Activated CD4-positive, alpha-beta memory T cell treated with anti-CD3 and anti-CD28 coated beads for 36 hours (primary cell): Measurements from ENCODE around the gene LRRFIP1. TPM values are rescaled to one million over a fixed set of nuclear protein-coding genes. Genes with fewer than 3 reads are reported as not detected.

Source experiments
- CTCF ChIA-PET: fragments of 350-600 bp; sonication (Branson Sonifier 250); formaldehyde crosslinking; loops from one replicate; lab custom pipeline; 2021; ENCODE audit warnings: antibody characterized with exemption, inconsistent platforms; lab: Charles Lee
- POLR2A ChIA-PET: fragments of 350-600 bp; sonication (Branson Sonifier 250); formaldehyde crosslinking; loops from one replicate; lab custom pipeline; 2021; ENCODE audit warnings: antibody characterized with exemption; lab: Charles Lee
- DNase-seq: peaks from one replicate; pipeline ENCODE4 v3.0.0-alpha.2; 2020
- H3K27ac Mint-ChIP-seq: one replicate; pipeline ENCODE4 v1.8.0; 2021; ENCODE audit warnings: mixed read lengths
- H3K27me3 Mint-ChIP-seq: one replicate; pipeline ENCODE4 v1.8.0; 2021; ENCODE audit warnings: mixed read lengths
- H3K36me3 Mint-ChIP-seq: one replicate; pipeline ENCODE4 v1.8.0; 2021; ENCODE audit warnings: mixed read lengths
- H3K4me1 Mint-ChIP-seq: one replicate; pipeline ENCODE4 v1.8.0; 2021; ENCODE audit warnings: low read depth, mixed read lengths
- H3K4me3 Mint-ChIP-seq: one replicate; pipeline ENCODE4 v1.8.0; 2021; ENCODE audit warnings: mild to moderate bottlenecking, mixed read lengths
- H3K9me3 Mint-ChIP-seq: one replicate; pipeline ENCODE4 v1.8.0; 2021; ENCODE audit warnings: mixed read lengths
- intact Hi-C: fragments of 100-400 bp; cut with micrococcal nuclease; formaldehyde crosslinking; loops from one replicate; pipeline ENCODE4 v1.15.1; 2023
- total RNA-seq, 2 experiments: library from RNA; stranded (reverse); gene quantifications; one replicate each; pipeline ENCODE4 v1.2.3, GENCODE V29; 2021

The LRRFIP1 gene
- total RNA-seq, 2 experiments from 2014 or later = 238 to 240 TPM

GRCh38 chr2:237689336-237690131 lies 62.1 kb downstream of the LRRFIP1 start:
- Mint-ChIP-seq H3K9me3 (no peaks in the 10 kb centered on the region), H3K36me3 (peaks cover 14% of the 10 kb centered on the region), H3K27ac (peak overlapping the region; percentile 76), H3K27me3 (no peaks in the 10 kb centered on the region), H3K4me1 (peaks cover 49% of the 10 kb centered on the region), H3K4me3 (no peak overlapping the region)
- POLR2A ChIA-PET = interaction anchor here (2.5 to 9.1 kb wide), 2 partner anchors 13 to 15 kb away, joined by 8 to 169 read pairs; no protein-coding TSS in a partner anchor
- intact Hi-C loops = loop anchor here (5.0 to 10.0 kb wide), 2 partner anchors 535 to 598 kb away; partner anchors contain the start of gene PER2
- CTCF ChIA-PET = interaction anchor here (0.6 to 9.1 kb wide), 4 partner anchors 12 to 177 kb away, joined by 3 to 99 read pairs (median 16); no protein-coding TSS in a partner anchor
- DNase-seq = peak; percentile 29

DNA sequence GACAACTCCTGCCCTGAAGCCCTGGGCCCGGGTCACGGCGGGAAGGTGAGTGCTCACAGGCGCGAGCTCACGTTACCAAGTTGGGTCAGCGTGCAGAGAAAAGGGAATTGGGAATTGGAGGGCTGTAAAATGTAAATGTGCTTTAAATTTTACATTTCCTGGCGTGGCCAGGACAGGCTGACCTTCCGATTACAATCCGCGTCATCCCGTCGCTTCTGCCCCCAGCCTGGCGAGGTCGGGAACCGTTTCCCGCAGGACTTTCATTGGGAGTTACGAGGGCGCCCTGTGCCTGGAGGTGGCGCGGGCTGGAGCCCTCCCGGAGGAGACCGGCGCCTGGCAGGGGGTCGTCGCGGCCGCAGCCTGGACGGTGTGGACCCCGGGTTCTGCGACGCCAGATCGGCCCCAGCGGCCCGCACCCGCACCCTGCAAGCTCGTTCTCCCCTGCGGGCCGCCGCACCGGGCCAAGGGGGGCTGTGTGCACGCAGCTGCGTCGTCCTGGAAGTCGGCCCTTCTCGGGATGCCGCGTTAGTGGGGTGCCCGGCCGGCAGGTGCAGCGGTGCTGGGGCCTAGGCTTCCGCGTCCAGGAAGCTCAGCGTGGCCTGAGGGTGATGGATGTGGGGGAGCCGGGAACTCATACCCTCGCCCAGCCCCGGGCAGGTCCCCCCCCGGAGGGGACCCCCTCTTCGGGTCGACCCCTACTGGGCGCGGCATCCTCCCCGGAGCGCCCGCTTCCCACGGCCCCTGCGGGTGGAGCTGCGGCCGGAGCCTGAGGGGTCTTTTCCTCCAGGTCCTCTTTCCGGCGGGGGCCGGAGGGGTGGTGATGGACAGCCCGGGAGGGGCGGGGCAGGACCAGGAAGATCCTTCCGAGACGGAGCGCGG lies 63.9 kb downstream of the LRRFIP1 start:
- peak; percentile 55 for DNase-seq
- POLR2A ChIA-PET = interaction anchor here (3.9 to 9.1 kb wide), 3 partner anchors 12 to 39 kb away, joined by 32 to 169 read pairs (median 62); no protein-coding TSS in a partner anchor
- Mint-ChIP-seq H3K27ac (peak overlapping the region; percentile 34), H3K9me3 (no peaks in the 10 kb centered on the region), H3K4me3 (peak overlapping the region; percentile 68), H3K4me1 (peaks cover 61% of the 10 kb centered on the region), H3K27me3 (no peaks in the 10 kb centered on the region), H3K36me3 (peaks cover 18% of the 10 kb centered on the region)
- intact Hi-C loops = loop anchor here (1.0 to 10.0 kb wide), 2 partner anchors 275 to 536 kb away; no protein-coding TSS in a partner anchor
- CTCF ChIA-PET = interaction anchor here (1.6 to 9.1 kb wide), 2 partner anchors 18 to 110 kb away, joined by 5 to 99 read pairs; no protein-coding TSS in a partner anchor

DNA sequence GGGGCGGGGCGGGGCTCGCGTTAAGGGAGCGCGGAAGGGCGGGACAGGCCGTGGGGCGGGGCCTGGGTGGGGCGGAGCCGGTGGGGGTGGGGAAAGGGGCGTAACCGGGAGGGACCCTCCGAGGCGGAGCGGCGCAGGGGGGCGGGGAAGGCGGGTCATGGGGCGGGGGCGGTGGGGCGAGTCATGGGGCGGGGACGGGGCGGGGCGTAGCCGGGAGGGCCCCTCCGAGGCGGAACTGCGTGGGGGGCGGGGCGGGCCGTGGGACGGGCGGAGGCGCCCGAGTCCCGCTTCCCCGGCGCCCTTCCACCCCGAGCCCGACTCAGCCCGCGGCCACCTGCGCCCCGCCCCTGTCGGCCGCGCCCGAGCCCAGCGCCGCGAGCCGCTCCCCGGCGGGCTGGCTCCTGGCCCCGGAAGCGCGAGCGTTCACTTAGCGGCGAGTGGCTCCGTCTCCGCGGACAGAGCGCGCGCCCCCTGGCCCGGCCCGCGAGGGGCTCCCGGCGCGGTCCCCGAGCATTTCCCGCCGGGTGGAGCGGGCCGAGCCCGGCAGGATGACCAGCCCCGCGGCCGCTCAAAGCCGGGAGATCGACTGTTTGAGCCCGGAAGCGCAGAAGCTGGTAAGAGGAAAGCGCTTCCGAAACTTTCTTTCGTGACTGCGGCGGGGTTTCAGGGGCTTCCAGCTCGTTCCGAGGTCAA lies 64.7 kb downstream of the LRRFIP1 start:
- peak; percentile 96 for DNase-seq
- ChIA-PET POLR2A (interaction anchor here (1.3 to 9.1 kb wide), 7 partner anchors 11 to 251 kb away, joined by 4 to 169 read pairs (median 6); no protein-coding TSS in a partner anchor), CTCF (interaction anchor here (1.6 to 9.1 kb wide), 4 partner anchors 11 to 111 kb away, joined by 5 to 99 read pairs (median 14); no protein-coding TSS in a partner anchor)
- Mint-ChIP-seq H3K27me3 (no peaks in the 10 kb centered on the region), H3K4me3 (peak overlapping the region; percentile 98), H3K9me3 (no peaks in the 10 kb centered on the region), H3K4me1 (peaks cover 62% of the 10 kb centered on the region), H3K27ac (peak overlapping the region; percentile 99), H3K36me3 (peaks cover 19% of the 10 kb centered on the region)
- intact Hi-C loops = loop anchor here (1.0 to 10.0 kb wide), 2 partner anchors 274 to 537 kb away; no protein-coding TSS in a partner anchor

DNA sequence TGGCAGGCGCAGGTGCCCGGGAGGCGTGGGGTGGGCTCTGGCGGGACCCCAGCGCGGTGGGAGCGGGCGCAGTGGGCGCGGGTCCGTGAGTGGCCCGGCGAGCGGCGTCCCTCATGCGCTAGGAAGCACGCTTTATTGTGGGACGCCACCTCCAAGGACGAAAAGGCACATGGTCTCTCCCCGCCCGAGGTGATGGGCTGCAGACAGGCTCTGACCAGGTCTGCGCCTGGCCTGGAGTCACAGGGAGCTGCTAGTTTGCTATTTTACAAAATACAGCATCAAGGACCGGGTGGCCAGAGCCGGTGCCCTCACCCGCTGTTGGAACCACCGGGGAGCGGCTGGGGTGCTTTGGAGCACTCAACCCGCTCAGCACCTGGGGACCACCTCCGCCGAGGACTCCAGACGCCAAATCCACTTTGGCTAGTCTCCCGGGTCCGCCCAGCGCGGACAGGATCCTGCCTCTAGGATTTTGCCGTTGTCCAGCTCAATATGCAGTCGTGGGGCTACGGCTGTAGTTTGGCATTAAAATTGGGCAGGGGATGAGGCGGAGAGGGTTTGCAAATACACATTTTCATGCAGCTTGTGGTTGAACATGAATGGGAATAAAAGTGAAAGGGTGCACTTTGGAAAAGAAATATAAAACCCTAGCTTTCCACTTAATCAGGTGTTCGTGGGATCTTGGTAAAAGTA lies 65.4 kb downstream of the LRRFIP1 start:
- POLR2A ChIA-PET = interaction anchor here (0.8 to 9.1 kb wide), 9 partner anchors 10 to 252 kb away, joined by 3 to 169 read pairs (median 5); no protein-coding TSS in a partner anchor
- H3K27ac Mint-ChIP-seq = peak overlapping the region; percentile 99
- H3K9me3 Mint-ChIP-seq = no peaks in the 10 kb centered on the region
- intact Hi-C loops = loop anchor here (1.0 to 10.0 kb wide), 3 partner anchors 9 to 538 kb away; no protein-coding TSS in a partner anchor
- peak overlapping the region; percentile 98 for H3K4me3 Mint-ChIP-seq
- no peaks in the 10 kb centered on the region for H3K27me3 Mint-ChIP-seq
- CTCF ChIA-PET = interaction anchor here (0.7 to 9.1 kb wide), 6 partner anchors 11 to 111 kb away, joined by 3 to 99 read pairs (median 6); no protein-coding TSS in a partner anchor
- H3K36me3 Mint-ChIP-seq = peaks cover 19% of the 10 kb centered on the region
- H3K4me1 Mint-ChIP-seq = peaks cover 62% of the 10 kb centered on the region
- DNase-seq = no peak

- ChIA-PET POLR2A (interaction anchor here (0.8 to 9.1 kb wide), 9 partner anchors 9 to 252 kb away, joined by 3 to 169 read pairs (median 5); no protein-coding TSS in a partner anchor), CTCF (interaction anchor here (0.7 to 9.1 kb wide), 6 partner anchors 10 to 112 kb away, joined by 3 to 99 read pairs (median 6); no protein-coding TSS in a partner anchor)
- intact Hi-C loops = loop anchor here (1.0 to 10.0 kb wide), 3 partner anchors 8 to 539 kb away; no protein-coding TSS in a partner anchor
- Mint-ChIP-seq H3K4me1 (peaks cover 62% of the 10 kb centered on the region), H3K27ac (peak overlapping the region; percentile 99), H3K36me3 (peaks cover 19% of the 10 kb centered on the region), H3K27me3 (no peaks in the 10 kb centered on the region), H3K9me3 (no peaks in the 10 kb centered on the region), H3K4me3 (peak overlapping the region; percentile 98)
- DNase-seq = peak; percentile 60
Observed at GRCh38 chr2:237693291-237693994, 66.1 kb downstream of the LRRFIP1 start.

GRCh38 chr2:237694415-237695194 lies 67.2 kb downstream of the LRRFIP1 start:
- ChIA-PET POLR2A (interaction anchor here (1.0 to 9.1 kb wide), 5 partner anchors 8 to 253 kb away, joined by 3 to 169 read pairs (median 32); no protein-coding TSS in a partner anchor), CTCF (interaction anchor here (0.5 to 9.1 kb wide), 5 partner anchors 9 to 85 kb away, joined by 3 to 99 read pairs (median 10); no protein-coding TSS in a partner anchor)
- no peaks in the 10 kb centered on the region for H3K9me3 Mint-ChIP-seq
- peak overlapping the region; percentile 98 for H3K4me3 Mint-ChIP-seq
- peaks cover 60% of the 10 kb centered on the region for H3K4me1 Mint-ChIP-seq
- DNase-seq = peak; percentile 65
- H3K27me3 Mint-ChIP-seq = no peaks in the 10 kb centered on the region
- peak overlapping the region; percentile 99 for H3K27ac Mint-ChIP-seq
- peaks cover 19% of the 10 kb centered on the region for H3K36me3 Mint-ChIP-seq
- intact Hi-C loops = loop anchor here (2.0 to 10.0 kb wide), 4 partner anchors 114 to 540 kb away; no protein-coding TSS in a partner anchor

DNA sequence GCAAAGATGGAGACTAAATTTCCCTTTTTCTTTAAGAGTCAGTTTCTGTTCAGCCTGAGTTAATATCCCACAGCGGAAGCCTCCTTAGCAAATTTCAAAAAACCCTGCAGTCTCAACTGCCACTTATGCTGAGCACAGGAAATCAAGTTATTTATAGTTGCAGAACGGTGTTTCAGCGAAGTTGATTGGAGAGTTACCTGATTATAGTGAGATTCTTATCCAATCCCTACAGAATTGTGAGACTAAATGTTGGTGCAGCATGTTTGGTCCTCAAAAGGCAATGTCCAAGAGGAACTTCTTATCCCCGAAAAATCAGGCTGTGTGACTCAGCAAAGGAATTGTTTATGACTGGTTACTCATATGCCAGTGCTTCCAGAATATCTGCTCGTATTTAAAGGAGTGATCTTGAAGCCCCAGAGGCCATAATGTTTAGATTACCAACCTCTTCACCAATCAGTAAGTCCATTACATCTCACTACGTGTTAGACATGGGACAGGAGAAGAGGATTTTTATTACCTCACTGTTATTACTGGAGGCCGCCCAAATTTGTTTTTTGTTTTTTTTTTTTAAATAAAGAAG lies 67.9 kb downstream of the LRRFIP1 start:
- peaks cover 60% of the 10 kb centered on the region for H3K4me1 Mint-ChIP-seq
- intact Hi-C loops = loop anchor here (2.0 to 10.0 kb wide), 4 partner anchors 114 to 540 kb away; no protein-coding TSS in a partner anchor
- peak overlapping the region; percentile 98 for H3K4me3 Mint-ChIP-seq
- peaks cover 23% of the 10 kb centered on the region for H3K36me3 Mint-ChIP-seq
- H3K27me3 Mint-ChIP-seq = no peaks in the 10 kb centered on the region
- CTCF ChIA-PET = interaction anchor here (0.6 to 9.1 kb wide), 3 partner anchors 18 to 26 kb away, joined by 3 to 99 read pairs (median 3); no protein-coding TSS in a partner anchor
- DNase-seq = peak; percentile 36
- H3K27ac Mint-ChIP-seq = peak overlapping the region; percentile 99
- POLR2A ChIA-PET = interaction anchor here (1.0 to 9.1 kb wide), 4 partner anchors 8 to 22 kb away, joined by 3 to 169 read pairs (median 45); no protein-coding TSS in a partner anchor
- no peaks in the 10 kb centered on the region for H3K9me3 Mint-ChIP-seq

DNA sequence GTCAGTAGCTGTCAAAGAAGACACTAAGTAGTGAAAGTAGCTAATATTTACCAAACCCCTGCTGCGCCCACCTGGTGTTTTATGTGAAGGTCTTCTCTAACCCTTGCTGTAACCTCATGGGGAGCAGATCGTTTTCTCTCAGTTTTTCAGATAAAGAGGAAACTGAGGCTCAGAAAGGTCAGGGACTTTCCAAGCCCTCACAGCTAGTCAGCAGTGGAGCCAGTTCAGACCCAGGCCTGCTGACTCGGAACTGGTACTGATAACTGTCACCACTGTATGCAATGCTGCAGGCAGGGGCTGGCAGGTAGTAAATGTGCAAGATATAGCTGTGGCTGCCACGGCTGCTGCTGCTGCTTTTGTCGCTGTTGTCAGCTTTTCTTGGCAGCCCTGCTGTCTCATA lies 69.1 kb downstream of the LRRFIP1 start:
- peak overlapping the region; percentile 99 for H3K27ac Mint-ChIP-seq
- no peaks in the 10 kb centered on the region for H3K9me3 Mint-ChIP-seq
- intact Hi-C loops = loop anchor here (1.0 to 10.0 kb wide), 5 partner anchors 35 to 542 kb away; no protein-coding TSS in a partner anchor
- CTCF ChIA-PET = interaction anchor here (0.6 to 3.0 kb wide), 6 partner anchors 11 to 50 kb away, joined by 3 to 37 read pairs (median 10); no protein-coding TSS in a partner anchor
- DNase-seq = peak; percentile 79
- POLR2A ChIA-PET = interaction anchor here (1.0 to 3.7 kb wide), 8 partner anchors 9 to 50 kb away, joined by 3 to 28 read pairs (median 4); no protein-coding TSS in a partner anchor
- H3K4me3 Mint-ChIP-seq = peak overlapping the region; percentile 98
- peaks cover 68% of the 10 kb centered on the region for H3K4me1 Mint-ChIP-seq
- peaks cover 25% of the 10 kb centered on the region for H3K36me3 Mint-ChIP-seq
- H3K27me3 Mint-ChIP-seq = no peaks in the 10 kb centered on the region
